ENCODE results near the gene IL36A.

IL36A gene

DNA sequence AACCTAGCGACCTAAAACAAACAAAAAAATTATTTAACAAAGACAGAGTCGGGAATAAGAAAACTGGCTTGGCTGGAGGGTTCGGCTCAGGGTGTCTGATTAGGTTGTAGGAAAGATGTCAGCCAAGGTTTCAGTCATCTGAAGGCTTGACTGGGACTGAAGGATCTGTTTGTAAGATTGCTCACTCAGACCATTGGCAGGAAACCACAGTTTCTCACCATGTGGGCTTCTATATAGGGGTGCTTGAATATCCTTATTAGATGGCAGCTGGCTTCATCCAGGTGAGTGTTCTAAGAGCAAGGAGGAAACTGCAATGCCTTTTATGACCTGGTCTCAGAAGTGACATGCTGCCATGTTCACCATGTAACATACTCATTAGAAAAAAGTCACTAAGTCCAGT lies 48.4 kb downstream of the IL36A start:
- no peak for DNase-seq

DNA sequence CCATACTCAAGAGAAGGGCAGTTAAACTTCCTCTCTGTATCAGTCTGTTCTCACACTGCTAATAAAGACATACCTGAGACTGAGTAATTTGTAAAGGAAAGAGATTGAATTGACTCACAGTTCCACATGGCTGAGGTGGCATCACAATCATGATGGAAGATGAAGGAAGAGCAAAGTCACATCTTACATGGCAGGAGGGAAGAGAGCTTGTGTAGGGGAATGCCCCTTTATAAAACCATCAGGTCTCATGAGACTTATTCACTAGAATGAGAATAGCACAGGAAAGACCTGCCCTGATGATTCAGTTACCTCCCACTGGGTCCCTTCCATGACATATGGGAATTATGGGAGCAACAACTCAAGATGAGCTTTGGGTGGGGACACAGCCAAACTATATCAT lies 48.8 kb downstream of the IL36A start:
- DNase-seq: no peak

DNA sequence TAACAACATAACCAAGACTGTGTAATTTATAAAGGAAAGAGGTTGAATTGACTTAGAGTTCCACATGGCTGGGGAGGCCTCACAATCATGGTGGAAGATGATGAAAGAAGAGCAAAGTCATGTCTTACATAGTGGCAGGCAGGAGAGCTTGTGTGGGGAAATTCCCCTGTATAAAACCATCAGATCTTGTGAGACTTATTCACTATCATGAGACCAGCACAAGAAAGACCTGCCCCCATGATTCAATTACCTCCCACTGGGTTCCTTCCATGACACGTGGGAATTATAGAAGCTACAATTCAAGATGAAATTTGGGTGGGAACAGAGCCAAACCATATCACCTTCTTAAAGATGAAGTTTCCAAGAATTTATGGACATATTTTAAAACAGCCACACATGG lies 51.3 kb downstream of the IL36A start:
- DNase-seq: no peak

DNA sequence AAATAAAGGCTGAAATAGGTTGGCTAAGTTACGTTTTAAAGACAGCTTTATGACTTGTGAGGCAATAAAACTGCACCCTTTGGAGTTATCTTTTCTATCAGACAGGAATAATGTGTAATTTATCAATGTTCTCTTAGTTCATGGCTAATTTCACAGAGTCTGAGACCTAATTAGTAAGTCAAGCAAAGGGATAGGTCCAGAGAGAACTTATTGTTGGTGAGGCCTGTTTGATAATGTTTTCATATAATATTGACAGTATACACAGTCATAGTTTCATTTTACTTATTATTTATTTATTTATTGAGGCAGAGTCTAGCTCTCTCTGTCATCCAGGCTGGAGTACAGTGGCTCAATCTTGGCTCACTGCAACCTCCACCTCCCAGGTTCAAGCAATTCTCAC lies 51.9 kb downstream of the IL36A start:
- DNase-seq: no peak

Measured in CD4-positive, alpha-beta T cell treated with Interleukin-4 for 1 hour (primary cell).